Neural progenitor cell (in vitro differentiated cells): Measurements from ENCODE around the gene MMP28.

Source experiments
- EZH2 ChIP-seq: fragments of 200-600 bp; sonication (generic); IDR thresholded peaks from 2 replicates; pipeline ENCODE4 v1.6.1; 2017; ENCODE audit warnings: antibody characterized with exemption, mild to moderate bottlenecking, moderate library complexity
- TF ChIP-seq, protein P1 (sequence below): fragments of 200-600 bp; sonication (generic); IDR thresholded peaks from 2 replicates; pipeline ENCODE4 v1.5.1; 2017; ENCODE audit warnings: antibody characterized with exemption, mild to moderate bottlenecking

DNA sequence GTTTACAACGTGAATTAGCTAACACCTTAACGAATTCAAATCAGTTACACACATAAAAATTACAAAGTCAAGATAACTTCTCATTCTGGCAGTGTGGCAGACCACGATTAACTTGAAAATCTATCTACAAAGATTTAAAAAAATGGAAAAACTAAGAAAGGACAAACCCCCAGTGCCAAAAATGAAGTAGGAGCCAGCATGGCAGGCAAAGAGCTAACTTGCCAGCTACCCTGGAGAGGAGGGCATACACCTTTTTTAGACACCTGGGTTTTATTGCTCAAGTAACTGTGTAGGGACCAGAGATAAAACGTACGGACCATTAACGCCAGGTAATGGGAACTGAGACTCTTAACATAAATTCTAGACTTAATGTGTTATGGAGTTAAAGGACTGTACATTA lies 16.3 kb upstream of the MMP28 start:
- TF ChIP-seq, protein P1, sequence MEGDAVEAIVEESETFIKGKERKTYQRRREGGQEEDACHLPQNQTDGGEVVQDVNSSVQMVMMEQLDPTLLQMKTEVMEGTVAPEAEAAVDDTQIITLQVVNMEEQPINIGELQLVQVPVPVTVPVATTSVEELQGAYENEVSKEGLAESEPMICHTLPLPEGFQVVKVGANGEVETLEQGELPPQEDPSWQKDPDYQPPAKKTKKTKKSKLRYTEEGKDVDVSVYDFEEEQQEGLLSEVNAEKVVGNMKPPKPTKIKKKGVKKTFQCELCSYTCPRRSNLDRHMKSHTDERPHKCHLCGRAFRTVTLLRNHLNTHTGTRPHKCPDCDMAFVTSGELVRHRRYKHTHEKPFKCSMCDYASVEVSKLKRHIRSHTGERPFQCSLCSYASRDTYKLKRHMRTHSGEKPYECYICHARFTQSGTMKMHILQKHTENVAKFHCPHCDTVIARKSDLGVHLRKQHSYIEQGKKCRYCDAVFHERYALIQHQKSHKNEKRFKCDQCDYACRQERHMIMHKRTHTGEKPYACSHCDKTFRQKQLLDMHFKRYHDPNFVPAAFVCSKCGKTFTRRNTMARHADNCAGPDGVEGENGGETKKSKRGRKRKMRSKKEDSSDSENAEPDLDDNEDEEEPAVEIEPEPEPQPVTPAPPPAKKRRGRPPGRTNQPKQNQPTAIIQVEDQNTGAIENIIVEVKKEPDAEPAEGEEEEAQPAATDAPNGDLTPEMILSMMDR: no peak
- no peak for TF ChIP-seq EZH2
